ENCODE data around the gene BSN. TPM values are rescaled to one million over a fixed set of nuclear protein-coding genes. Genes with fewer than 3 reads are reported as not detected.

The BSN gene
- total and polyA plus RNA-seq, 12 donors = 0.06 to 1.4 (median 0.62) TPM

- intact Hi-C loops (cut with DNase I) = no loop called here
- H3K36me3 ChIP-seq = no peaks in the 10 kb centered on the region
- 90 to 100% methylated on average over 1 of the region's 1 CpG for WGBS, 2 donors
Observed at GRCh38 chr3:49630784-49631183, 76.5 kb downstream of the BSN start.

GRCh38 chr3:49634736-49635135 is 80.5 kb downstream of the BSN start:
- TF ChIP-seq CTCF (IDR thresholded peaks at IDR 0.05) = no peak
- H3K4me3 ChIP-seq = no peak overlapping the region
- H3K27me3 ChIP-seq = no peaks in the 10 kb centered on the region
- no peak for DNase-seq
- peaks cover 0 to 11% (median 0%) of the 10 kb centered on the region in 11 donors for H3K9me3 ChIP-seq
- H3K36me3 ChIP-seq = no peaks in the 10 kb centered on the region
- H3K4me1 ChIP-seq = peaks cover 0 to 13% (median 0%) of the 10 kb centered on the region in 9 donors
- intact Hi-C loops (cut with DNase I) = no loop called here
- WGBS, 2 donors = 77 to 82% methylated on average over 3 of the region's 3 CpGs
- ATAC-seq = no peak
- no peak overlapping the region for H3K27ac ChIP-seq

More at GRCh38 chr3:49630784-49631183, 76.5 kb downstream of the BSN start:
- Histone ChIP-seq H3K27me3 (no peaks in the 10 kb centered on the region), H3K9me3 (peaks cover 0 to 11% (median 0%) of the 10 kb centered on the region in 11 donors), H3K4me3 (no peak overlapping the region), H3K4me1 (no peaks in the 10 kb centered on the region), H3K27ac (no peak overlapping the region)
- ATAC-seq (no peak), DNase-seq (no peak)
- no peak for TF ChIP-seq CTCF (IDR thresholded peaks at IDR 0.05)

GRCh38 chr3:49636883-49637609 is 82.8 kb downstream of the BSN start:
- H3K9me3 ChIP-seq = peaks cover 0 to 3% (median 0%) of the 10 kb centered on the region in 11 donors
- no peak overlapping the region for H3K27ac ChIP-seq
- 41 to 51% methylated on average over 7 of the region's 7 CpGs for WGBS, 2 donors
- DNase-seq (no peak), ATAC-seq (peak in 3 of 8 donors; percentile 18 to 62 (median 45))
- peaks cover 0 to 13% (median 0%) of the 10 kb centered on the region in 9 donors for H3K4me1 ChIP-seq
- H3K27me3 ChIP-seq = no peaks in the 10 kb centered on the region
- TF ChIP-seq CTCF (IDR thresholded peaks at IDR 0.05) = no peak
- H3K36me3 ChIP-seq = no peaks in the 10 kb centered on the region
- intact Hi-C loops (cut with DNase I) = no loop called here
- H3K4me3 ChIP-seq = no peak overlapping the region

- no peaks in the 10 kb centered on the region for H3K27me3 ChIP-seq
- ATAC-seq (peak in 4 of 8 donors; percentile 21 to 64 (median 34)), DNase-seq (no peak)
- 52 to 58% methylated on average over 8 of the region's 8 CpGs for WGBS, 2 donors
- H3K27ac ChIP-seq = no peak overlapping the region
- H3K9me3 ChIP-seq = no peaks in the 10 kb centered on the region
- H3K36me3 ChIP-seq = no peaks in the 10 kb centered on the region
- intact Hi-C loops (cut with DNase I) = no loop called here
- no peak overlapping the region for H3K4me3 ChIP-seq
- H3K4me1 ChIP-seq = peaks cover 0 to 13% (median 0%) of the 10 kb centered on the region in 9 donors
- TF ChIP-seq CTCF (IDR thresholded peaks at IDR 0.05) = no peak
Observed at GRCh38 chr3:49638445-49638844, 84.2 kb downstream of the BSN start.

All from heart right ventricle (tissue), 16 donors.